GM12878 (cell line): Measurements from ENCODE around the gene LAMC3.

ENCODE experiments used
- ASH2L ChIP-seq: fragments of 300-600, 200-600 bp; sonication (generic); IDR thresholded peaks from 2 replicates; pipeline ENCODE4 v1.6.1; 2017; ENCODE audit warnings: low read depth, mild to moderate bottlenecking, borderline replicate concordance
- CBFB ChIP-seq: IDR thresholded peaks from 2 replicates; pipeline ENCODE4 v1.6.1; 2016; ENCODE audit warnings: antibody characterized with exemption, low read depth
- FOXM1 ChIP-seq: IDR thresholded peaks from 2 replicates; pipeline ENCODE4 v1.6.1; 2012; ENCODE audit warnings: low read depth, mild to moderate bottlenecking, inconsistent platforms, low read length, moderate library complexity
- GATAD2B ChIP-seq: fragments of 450-650 bp; conservative IDR thresholded peaks from 2 replicates; pipeline ENCODE4 v1.6.1; 2017; ENCODE audit warnings: low read depth, mild to moderate bottlenecking, moderate library complexity
- MTA3 ChIP-seq: IDR thresholded peaks from 2 replicates; pipeline ENCODE4 v1.6.1; 2012; ENCODE audit warnings: low read length, inconsistent platforms, borderline replicate concordance
- REST ChIP-seq: IDR thresholded peaks from 2 replicates; pipeline ENCODE4 v1.6.1; 2012; ENCODE audit warnings: mild to moderate bottlenecking, low read depth, low read length
- TF ChIP-seq, protein P1 (sequence below), 3 experiments: IDR thresholded peaks in 2 of 3; conservative IDR thresholded peaks in 1 of 3; 2 replicates each; pipeline ENCODE4 v1.5.1; 2011; ENCODE audit warnings: low read depth in 3 of 3, low read length in 3 of 3, mild to moderate bottlenecking in 3 of 3, control low read depth in 2 of 3, moderate library complexity in 2 of 3, inconsistent platforms in 1 of 3, mixed read lengths in 1 of 3; ENCODE audit not compliant: control insufficient read depth in 2 of 3, insufficient read depth in 1 of 3; ENCODE audit errors: extremely low read depth in 1 of 3
- TF ChIP-seq, protein P2 (sequence below): IDR thresholded peaks from 2 replicates; pipeline ENCODE4 v1.6.1; 2012; ENCODE audit warnings: low read depth, low read length, improper control_type of control experiment

- TF ChIP-seq, protein P1, sequence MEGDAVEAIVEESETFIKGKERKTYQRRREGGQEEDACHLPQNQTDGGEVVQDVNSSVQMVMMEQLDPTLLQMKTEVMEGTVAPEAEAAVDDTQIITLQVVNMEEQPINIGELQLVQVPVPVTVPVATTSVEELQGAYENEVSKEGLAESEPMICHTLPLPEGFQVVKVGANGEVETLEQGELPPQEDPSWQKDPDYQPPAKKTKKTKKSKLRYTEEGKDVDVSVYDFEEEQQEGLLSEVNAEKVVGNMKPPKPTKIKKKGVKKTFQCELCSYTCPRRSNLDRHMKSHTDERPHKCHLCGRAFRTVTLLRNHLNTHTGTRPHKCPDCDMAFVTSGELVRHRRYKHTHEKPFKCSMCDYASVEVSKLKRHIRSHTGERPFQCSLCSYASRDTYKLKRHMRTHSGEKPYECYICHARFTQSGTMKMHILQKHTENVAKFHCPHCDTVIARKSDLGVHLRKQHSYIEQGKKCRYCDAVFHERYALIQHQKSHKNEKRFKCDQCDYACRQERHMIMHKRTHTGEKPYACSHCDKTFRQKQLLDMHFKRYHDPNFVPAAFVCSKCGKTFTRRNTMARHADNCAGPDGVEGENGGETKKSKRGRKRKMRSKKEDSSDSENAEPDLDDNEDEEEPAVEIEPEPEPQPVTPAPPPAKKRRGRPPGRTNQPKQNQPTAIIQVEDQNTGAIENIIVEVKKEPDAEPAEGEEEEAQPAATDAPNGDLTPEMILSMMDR (IDR thresholded peaks at IDR 0.05 in 2 of 3, conservative IDR thresholded peaks at IDR 0.05 in 1 of 3; ENCODE audit: control insufficient read depth in 2 of 3, extremely low read depth in 1 of 3, insufficient read depth in 1 of 3, low read depth in 3 of 3, low read length in 3 of 3) = no peak
- TF ChIP-seq, protein P2, sequence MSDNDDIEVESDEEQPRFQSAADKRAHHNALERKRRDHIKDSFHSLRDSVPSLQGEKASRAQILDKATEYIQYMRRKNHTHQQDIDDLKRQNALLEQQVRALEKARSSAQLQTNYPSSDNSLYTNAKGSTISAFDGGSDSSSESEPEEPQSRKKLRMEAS = no peak
- TF ChIP-seq GATAD2B (no peak), CBFB (no peak), MTA3 (no peak), ASH2L (no peak), FOXM1 (no peak), REST (no peak)
Observed at GRCh38 chr9:130982636-130983358, 26.2 kb upstream of the LAMC3 start.
